Uterus (tissue), 4 donors: ENCODE measurements around the gene ARHGEF26. TPM values are rescaled to one million over a fixed set of nuclear protein-coding genes. Genes with fewer than 3 reads are reported as not detected.

Experiments
- DNase-seq, 2 donors: peaks; one replicate each; pipeline ENCODE4 v3.0.0-alpha.2; 2019 to 2020
- H3K27ac ChIP-seq, 2 donors: fragments of 200-600 bp; sonication (generic); 1 replicate in 1 of 2; 2 replicates in 1 of 2; pipeline ENCODE4 v1.5.1; 2016 to 2018
- H3K27me3 ChIP-seq, 2 donors: fragments of 200-600 bp; sonication (generic); one replicate each; pipeline ENCODE4 v1.5.1; 2018 to 2019; ENCODE audit warnings: control low read depth in 1 of 2
- H3K36me3 ChIP-seq, 2 donors: fragments of 200-600 bp; sonication (generic); one replicate each; pipeline ENCODE4 v1.5.1; 2019; ENCODE audit warnings: control low read depth in 1 of 2
- H3K4me1 ChIP-seq, 2 donors: fragments of 200-600 bp; sonication (generic); one replicate each; pipeline ENCODE4 v1.5.1; 2018 to 2019; ENCODE audit warnings: control low read depth in 1 of 2
- H3K4me3 ChIP-seq, 2 donors: fragments of 200-600 bp; sonication (generic); 1 replicate in 1 of 2; 2 replicates in 1 of 2; pipeline ENCODE4 v1.5.1; 2018 to 2019; ENCODE audit warnings: mild to moderate bottlenecking in 1 of 2
- H3K9me3 ChIP-seq, 2 donors: fragments of 200-600 bp; sonication (generic); one replicate each; pipeline ENCODE4 v1.5.1; 2019; ENCODE audit warnings: control low read depth in 1 of 2
- CTCF ChIP-seq, 4 experiments: fragments of 200-600 bp in 2 of 4; fragments of 450-650 bp in 2 of 4; sonication (generic) in 2 of 4; IDR thresholded peaks; one replicate each; pipeline ENCODE4 v1.5.1; 2016 to 2019; ENCODE audit warnings: antibody characterized with exemption in 4 of 4, mild to moderate bottlenecking in 2 of 4, moderate library complexity in 1 of 4
- POLR2A ChIP-seq, 2 donors: fragments of 450-650 bp; IDR thresholded peaks; one replicate each; pipeline ENCODE4 v1.6.1; 2016; ENCODE audit warnings: antibody characterized with exemption in 2 of 2, mild to moderate bottlenecking in 1 of 2, moderate library complexity in 1 of 2
- intact Hi-C: fragments of 100-400 bp; cut with DNase I; formaldehyde crosslinking; loops from one replicate; pipeline ENCODE4 v1.15.1; 2023; ENCODE audit warnings: low total_unique reads
- total RNA-seq, 4 donors: library from RNA; depleted of rRNA in 3 of 4; stranded (reverse); fragments of >200 nt in 3 of 4; gene quantifications; one replicate each; pipeline versions ENCODE4 v1.1.0 to v1.2.4, GENCODE V29; 2014 to 2023
- donor health status: DM: yes; HTN: yes; CAD: no.

Gene ARHGEF26
- total RNA-seq, 4 donors from 2014 or later = 13.5 to 43.5 (median 16.6) TPM

GRCh38 chr3:154195620-154196356 is 74.6 kb downstream of the ARHGEF26 start:
- Histone ChIP-seq H3K27ac (no peak overlapping the region), H3K27me3 (no peaks in the 10 kb centered on the region), H3K4me1 (no peaks in the 10 kb centered on the region), H3K9me3 (no peaks in the 10 kb centered on the region), H3K36me3 (no peaks in the 10 kb centered on the region), H3K4me3 (no peak overlapping the region)
- TF ChIP-seq CTCF (IDR thresholded peaks at IDR 0.05) (no peak), POLR2A (IDR thresholded peaks at IDR 0.05) (no peak)
- no peak for DNase-seq
- intact Hi-C loops = no loop called here

- Histone ChIP-seq H3K27me3 (no peaks in the 10 kb centered on the region), H3K4me1 (no peaks in the 10 kb centered on the region), H3K27ac (no peak overlapping the region), H3K4me3 (no peak overlapping the region), H3K9me3 (no peaks in the 10 kb centered on the region), H3K36me3 (no peaks in the 10 kb centered on the region)
- intact Hi-C loops = no loop called here
- DNase-seq = no peak
- TF ChIP-seq CTCF (IDR thresholded peaks at IDR 0.05) = no peak
- no peak for TF ChIP-seq POLR2A (IDR thresholded peaks at IDR 0.05)
Measured at GRCh38 chr3:154197751-154198150, 76.6 kb downstream of the ARHGEF26 start.

GRCh38 chr3:154209499-154209898 is 88.3 kb downstream of the ARHGEF26 start:
- no peaks in the 10 kb centered on the region for H3K36me3 ChIP-seq
- H3K9me3 ChIP-seq = no peaks in the 10 kb centered on the region
- H3K27ac ChIP-seq = no peak overlapping the region
- H3K4me1 ChIP-seq = no peaks in the 10 kb centered on the region
- intact Hi-C loops = no loop called here
- TF ChIP-seq CTCF (IDR thresholded peaks at IDR 0.05) (no peak), POLR2A (IDR thresholded peaks at IDR 0.05) (no peak)
- no peak for DNase-seq
- no peaks in the 10 kb centered on the region for H3K27me3 ChIP-seq
- no peak overlapping the region for H3K4me3 ChIP-seq

GRCh38 chr3:154210986-154211385 is 89.8 kb downstream of the ARHGEF26 start:
- intact Hi-C loops = no loop called here
- no peak for DNase-seq
- H3K36me3 ChIP-seq = no peaks in the 10 kb centered on the region

More at GRCh38 chr3:154210986-154211385, 89.8 kb downstream of the ARHGEF26 start:
- Histone ChIP-seq H3K27me3 (no peaks in the 10 kb centered on the region), H3K4me3 (no peak overlapping the region), H3K4me1 (no peaks in the 10 kb centered on the region), H3K27ac (no peak overlapping the region), H3K9me3 (no peaks in the 10 kb centered on the region)
- TF ChIP-seq POLR2A (IDR thresholded peaks at IDR 0.05) (no peak), CTCF (IDR thresholded peaks at IDR 0.05) (no peak)
